NT2/D1 (cell line): ENCODE measurements around the gene CNPPD1.

Source experiments
- SUZ12 ChIP-seq: IDR thresholded peaks from 2 replicates; pipeline ENCODE4 v1.6.1; 2011; ENCODE audit not compliant: insufficient read length, insufficient read depth; ENCODE audit errors: extremely low read depth
- ZNF274 ChIP-seq: IDR thresholded peaks from 2 replicates; pipeline ENCODE4 v1.6.1; 2011; ENCODE audit warnings: mild to moderate bottlenecking, low read depth, low read length

DNA sequence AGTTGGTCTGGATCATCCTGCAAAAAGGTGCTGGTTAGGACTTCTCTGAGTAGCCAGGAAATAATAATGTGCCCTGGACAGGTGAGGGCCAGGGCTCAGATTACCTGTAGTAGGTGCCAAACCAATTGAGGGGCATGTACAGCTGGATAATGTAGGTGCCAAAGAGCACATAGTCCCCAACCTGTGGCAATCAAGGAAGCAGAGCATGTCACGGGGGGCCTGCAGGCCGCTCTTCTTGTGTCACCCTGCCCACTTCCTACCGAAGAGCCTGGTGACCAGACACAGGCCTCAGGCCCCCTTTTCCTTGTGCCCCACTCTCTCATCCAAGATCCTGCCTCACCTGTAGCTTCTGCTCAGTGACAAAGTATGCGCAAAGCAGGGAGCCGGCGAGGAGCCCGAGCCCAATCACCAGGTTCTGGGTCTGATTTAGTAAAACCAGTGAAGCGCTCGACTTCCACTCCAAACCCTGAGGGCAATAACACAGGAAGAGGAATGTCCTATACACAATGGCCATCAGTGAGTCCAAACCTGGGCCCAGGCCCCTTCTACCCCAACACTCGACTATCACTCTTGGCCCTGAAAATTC lies 36.9 kb upstream of the CNPPD1 start:
- TF ChIP-seq SUZ12, result no peak
- TF ChIP-seq ZNF274, result no peak
